Activated T-cell treated with anti-CD3 and anti-CD28 coated beads, Interleukin-2, amount 50 U/mL, for 72 hours (primary cell): ENCODE measurements around the gene CDH4. TPM values are rescaled to one million over a fixed set of nuclear protein-coding genes. Genes with fewer than 3 reads are reported as not detected.

Experiments
- ATAC-seq, 2 donors: fragments of 150-1000 bp; cut with Tn5 transposase; replicated peaks in 1 of 2; 2 replicates each; pipeline ENCODE4 v1.10.0; 2021; ENCODE audit warnings: moderate library complexity in 2 of 2, mild to moderate bottlenecking in 1 of 2
- DNase-seq, 2 donors: peaks; one replicate each; pipeline ENCODE4 v3.0.0; 2021 to 2022; ENCODE audit warnings: mixed read lengths in 1 of 2
- H3K27ac Mint-ChIP-seq: one replicate; pipeline ENCODE4 v1.8.0; 2022; ENCODE audit warnings: mild to moderate bottlenecking, moderate library complexity, mixed read lengths
- H3K27me3 Mint-ChIP-seq: one replicate; pipeline ENCODE4 v1.8.0; 2022; ENCODE audit warnings: low read depth, mixed read lengths
- H3K36me3 Mint-ChIP-seq, 2 donors: one replicate each; pipeline ENCODE4 v1.8.0; 2022; ENCODE audit warnings: mixed read lengths in 2 of 2, mild to moderate bottlenecking in 1 of 2; ENCODE audit not compliant: insufficient read depth in 2 of 2
- H3K4me1 Mint-ChIP-seq: one replicate; pipeline ENCODE4 v1.8.0; 2022; ENCODE audit warnings: low read depth, mixed read lengths
- H3K4me3 Mint-ChIP-seq, 2 donors: one replicate each; pipeline ENCODE4 v1.8.0; 2022; ENCODE audit warnings: mild to moderate bottlenecking in 2 of 2, mixed read lengths in 2 of 2, moderate library complexity in 2 of 2
- H3K9me3 Mint-ChIP-seq, 2 donors: one replicate each; pipeline ENCODE4 v1.8.0; 2022; ENCODE audit warnings: mixed read lengths in 2 of 2
- total RNA-seq, 2 donors: library from RNA; stranded (reverse); gene quantifications; one replicate each; pipeline ENCODE4 v1.2.3, GENCODE V29; 2022

The CDH4 gene
- total RNA-seq, 2 donors from 2014 or later = 0.17 to 0.35 TPM

GRCh38 chr20:61341605-61342004 is 89.5 kb downstream of the CDH4 start:
- no peak for DNase-seq
- peaks cover 0 to 3% of the 10 kb centered on the region in 2 donors for H3K9me3 Mint-ChIP-seq
- no peaks in the 10 kb centered on the region for H3K36me3 Mint-ChIP-seq
- no peak overlapping the region for H3K4me3 Mint-ChIP-seq
- H3K4me1 Mint-ChIP-seq = no peaks in the 10 kb centered on the region
- H3K27ac Mint-ChIP-seq = no peak overlapping the region
- peaks cover 5% of the 10 kb centered on the region for H3K27me3 Mint-ChIP-seq
- ATAC-seq = no peak

DNA sequence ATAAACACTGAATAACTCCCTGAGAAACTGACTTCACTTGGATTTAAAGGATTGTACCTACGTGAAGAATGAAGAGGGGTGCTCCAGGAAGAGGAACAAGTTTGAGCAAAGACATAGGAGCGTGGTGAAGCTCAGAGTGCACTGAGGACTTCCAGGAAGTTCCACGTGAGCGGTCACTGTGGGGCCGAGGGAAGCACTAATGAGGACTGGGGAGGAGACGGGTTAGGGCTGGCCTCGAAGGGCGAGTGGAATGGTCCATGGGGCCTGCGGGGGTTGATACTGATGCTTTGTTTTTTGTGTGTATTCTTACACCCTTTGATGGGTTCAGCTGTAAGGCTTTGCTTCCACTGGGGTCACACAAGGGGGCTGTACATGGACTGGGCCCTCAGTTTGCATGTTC is 91.9 kb downstream of the CDH4 start:
- H3K4me3 Mint-ChIP-seq = no peak overlapping the region
- peaks cover 2 to 7% of the 10 kb centered on the region in 2 donors for H3K9me3 Mint-ChIP-seq
- H3K27me3 Mint-ChIP-seq = peaks cover 5% of the 10 kb centered on the region
- H3K36me3 Mint-ChIP-seq = no peaks in the 10 kb centered on the region
- no peak overlapping the region for H3K27ac Mint-ChIP-seq
- no peak for DNase-seq
- ATAC-seq = no peak
- no peaks in the 10 kb centered on the region for H3K4me1 Mint-ChIP-seq

GRCh38 chr20:61345656-61346055 is 93.6 kb downstream of the CDH4 start:
- H3K9me3 Mint-ChIP-seq = peaks cover 2 to 7% of the 10 kb centered on the region in 2 donors
- no peaks in the 10 kb centered on the region for H3K4me1 Mint-ChIP-seq
- no peak for DNase-seq
- no peak overlapping the region for H3K4me3 Mint-ChIP-seq
- H3K27ac Mint-ChIP-seq = no peak overlapping the region
- H3K27me3 Mint-ChIP-seq = no peaks in the 10 kb centered on the region
- H3K36me3 Mint-ChIP-seq = peaks cover 0 to 1% of the 10 kb centered on the region in 2 donors
- no peak for ATAC-seq

DNA sequence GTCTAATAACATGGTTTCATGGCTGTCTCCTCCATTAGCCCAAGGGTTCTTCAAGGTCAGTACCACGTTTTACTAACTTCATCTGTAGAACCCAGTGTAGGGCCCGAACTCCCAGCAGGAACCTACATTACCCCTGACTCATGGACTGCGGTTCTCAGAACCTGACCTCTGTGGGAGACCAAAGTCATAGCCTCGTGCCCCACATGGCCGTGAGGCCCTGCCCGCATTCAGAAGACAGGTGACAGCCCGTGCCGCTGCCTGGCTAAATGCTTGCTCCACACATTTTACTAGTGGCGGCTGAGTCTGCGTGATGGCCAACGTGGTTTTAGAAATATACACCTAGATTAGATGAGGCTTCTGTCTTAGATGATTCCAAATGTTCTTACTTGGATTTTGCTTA is 94.9 kb downstream of the CDH4 start:
- Mint-ChIP-seq H3K4me1 (no peaks in the 10 kb centered on the region), H3K27ac (no peak overlapping the region), H3K36me3 (peaks cover 0 to 1% of the 10 kb centered on the region in 2 donors), H3K9me3 (peaks cover 2 to 7% of the 10 kb centered on the region in 2 donors), H3K4me3 (no peak overlapping the region), H3K27me3 (no peaks in the 10 kb centered on the region)
- no peak for ATAC-seq
- DNase-seq = no peak

DNA sequence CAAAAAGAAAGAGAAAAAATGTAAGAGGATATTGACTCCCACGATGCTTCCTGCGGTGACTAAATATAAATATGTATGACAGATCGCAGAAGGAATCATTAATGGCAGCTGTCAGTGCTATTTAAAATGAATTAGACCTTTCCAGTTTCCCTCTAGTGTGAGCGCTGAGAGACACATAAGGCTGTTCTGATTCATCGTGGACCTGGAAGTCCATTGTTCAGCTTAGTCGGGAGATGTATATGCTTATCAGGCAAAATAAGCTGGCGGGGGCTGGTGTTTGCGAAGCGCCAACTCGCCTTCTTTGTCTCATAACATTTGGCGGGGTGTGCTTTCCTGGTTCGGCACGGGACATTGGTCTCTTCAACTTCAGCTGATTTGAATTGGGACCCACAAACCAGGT is 95.4 kb downstream of the CDH4 start:
- DNase-seq = no peak
- Mint-ChIP-seq H3K27me3 (no peaks in the 10 kb centered on the region), H3K27ac (no peak overlapping the region), H3K4me1 (no peaks in the 10 kb centered on the region), H3K4me3 (no peak overlapping the region), H3K36me3 (peaks cover 0 to 1% of the 10 kb centered on the region in 2 donors), H3K9me3 (peaks cover 2 to 7% of the 10 kb centered on the region in 2 donors)
- ATAC-seq = no peak

GRCh38 chr20:61349447-61350165 is 97.5 kb downstream of the CDH4 start:
- DNase-seq = no peak
- Mint-ChIP-seq H3K27ac (no peak overlapping the region), H3K27me3 (no peaks in the 10 kb centered on the region), H3K36me3 (peaks cover 0 to 1% of the 10 kb centered on the region in 2 donors), H3K4me1 (no peaks in the 10 kb centered on the region), H3K4me3 (no peak overlapping the region), H3K9me3 (peaks cover 2 to 7% of the 10 kb centered on the region in 2 donors)
- no peak for ATAC-seq

DNA sequence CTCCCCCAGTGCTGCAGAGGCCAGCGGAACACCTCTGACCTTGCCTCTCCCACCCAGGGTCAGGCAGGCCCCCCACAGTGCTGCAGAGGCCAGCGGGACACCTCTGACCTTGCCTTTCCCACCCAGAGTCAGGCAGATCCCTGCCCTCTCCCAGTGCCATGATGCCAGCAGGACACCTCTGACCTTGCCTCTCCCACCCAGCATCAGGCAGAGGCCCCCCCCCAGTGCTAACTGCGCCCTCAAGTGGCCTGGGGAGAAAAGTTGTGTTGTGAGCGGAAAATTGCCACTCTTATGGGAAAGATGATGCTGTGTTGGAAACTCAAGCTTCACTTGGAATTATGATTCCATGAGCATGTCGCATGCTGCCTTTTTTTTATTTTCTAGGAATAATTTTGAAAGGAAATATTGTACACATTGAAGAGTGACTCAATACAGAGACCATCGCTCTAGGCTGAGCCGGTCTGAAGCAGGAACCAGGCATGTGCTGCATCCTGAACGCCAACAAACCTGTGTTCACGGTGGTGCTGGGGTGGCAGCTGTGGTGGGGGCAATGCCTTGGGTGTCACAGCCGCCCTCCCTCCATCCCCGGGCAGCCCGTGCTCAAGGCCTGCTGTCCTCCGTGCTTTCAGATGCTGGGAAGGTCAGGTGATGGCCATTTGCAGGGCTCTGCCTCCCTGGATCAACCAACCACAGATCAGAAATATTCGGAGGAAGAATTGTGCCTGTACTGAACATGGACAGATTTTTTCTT is 98.6 kb downstream of the CDH4 start:
- no peak overlapping the region for H3K4me3 Mint-ChIP-seq
- no peaks in the 10 kb centered on the region for H3K4me1 Mint-ChIP-seq
- no peaks in the 10 kb centered on the region for H3K27me3 Mint-ChIP-seq
- peaks cover 0 to 1% of the 10 kb centered on the region in 2 donors for H3K36me3 Mint-ChIP-seq
- peaks cover 2 to 7% of the 10 kb centered on the region in 2 donors for H3K9me3 Mint-ChIP-seq
- DNase-seq (no peak), ATAC-seq (no peak)
- no peak overlapping the region for H3K27ac Mint-ChIP-seq

DNA sequence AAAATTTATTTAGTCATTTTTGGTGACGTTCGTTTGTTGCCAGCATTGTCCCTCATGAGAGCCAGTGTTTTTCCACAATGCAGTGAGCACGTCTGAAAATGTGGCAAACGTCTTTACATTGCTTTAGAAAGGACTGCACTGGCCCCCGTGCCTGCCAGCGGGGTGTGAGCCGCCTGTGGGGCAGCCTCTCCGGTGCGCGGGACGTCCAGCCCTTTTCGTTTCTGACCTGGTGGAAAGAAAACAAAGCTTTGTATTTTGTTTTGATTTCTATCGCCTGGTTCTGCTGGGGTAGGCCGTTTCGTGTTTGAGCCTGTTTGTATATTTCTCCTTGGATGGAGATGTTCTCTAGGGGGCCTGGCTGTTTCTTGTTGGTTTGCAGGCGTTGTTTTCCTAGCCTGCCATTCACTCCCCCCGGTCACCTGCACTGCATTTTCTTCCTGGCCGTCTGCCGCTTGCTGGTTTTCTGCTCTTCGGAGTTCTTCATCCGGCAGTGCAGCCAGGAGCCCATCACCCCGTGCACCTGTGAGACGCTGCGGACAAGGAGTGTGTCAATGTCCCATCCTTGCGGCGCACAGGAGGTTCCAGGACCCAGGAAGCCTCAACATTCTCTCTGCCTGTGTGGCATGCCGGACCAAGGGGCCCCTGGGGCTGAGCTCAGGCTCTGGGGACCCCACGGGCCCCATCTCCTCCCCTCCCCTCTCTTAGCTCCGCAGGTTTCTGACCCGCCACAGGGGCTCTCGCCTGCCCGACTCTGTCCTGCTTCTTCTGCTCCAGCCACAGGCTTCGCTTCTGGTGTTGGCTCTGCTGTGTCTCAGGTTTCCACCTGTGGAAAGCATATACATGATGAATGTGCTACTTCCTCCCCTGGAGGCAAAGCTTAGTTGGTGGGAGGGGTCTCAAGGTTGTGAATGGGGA is 100.5 kb downstream of the CDH4 start:
- H3K9me3 Mint-ChIP-seq = peaks cover 2 to 5% of the 10 kb centered on the region in 2 donors
- peaks cover 0 to 1% of the 10 kb centered on the region in 2 donors for H3K36me3 Mint-ChIP-seq
- H3K27me3 Mint-ChIP-seq = no peaks in the 10 kb centered on the region
- no peak for DNase-seq
- H3K27ac Mint-ChIP-seq = no peak overlapping the region
- no peaks in the 10 kb centered on the region for H3K4me1 Mint-ChIP-seq
- no peak for ATAC-seq
- no peak overlapping the region for H3K4me3 Mint-ChIP-seq

GRCh38 chr20:61353261-61354000 is 101.4 kb downstream of the CDH4 start:
- Mint-ChIP-seq H3K27me3 (no peaks in the 10 kb centered on the region), H3K4me3 (no peak overlapping the region), H3K27ac (no peak overlapping the region), H3K36me3 (peaks cover 0 to 1% of the 10 kb centered on the region in 2 donors), H3K4me1 (no peaks in the 10 kb centered on the region), H3K9me3 (no peaks in the 10 kb centered on the region)
- ATAC-seq = no peak
- no peak for DNase-seq

DNA sequence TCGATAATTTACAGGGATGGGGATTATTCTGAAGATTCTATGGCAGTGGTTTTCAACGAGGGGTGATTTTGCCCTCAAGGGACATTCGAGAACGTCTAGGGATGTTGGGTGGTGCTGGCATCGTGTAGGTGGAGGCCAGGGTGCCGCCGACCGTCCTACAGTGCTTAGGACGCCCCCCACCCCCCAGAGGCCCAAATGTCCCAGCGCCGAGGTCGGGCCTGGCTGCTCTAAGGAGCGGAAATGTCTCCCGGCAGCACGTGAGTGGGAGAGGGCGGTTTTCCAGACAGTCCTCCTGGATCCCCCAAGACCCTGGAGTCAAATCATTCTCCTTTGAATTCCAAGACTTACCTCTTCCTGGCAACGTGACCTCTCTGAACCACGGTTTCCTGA is 101.9 kb downstream of the CDH4 start:
- H3K27ac Mint-ChIP-seq = no peak overlapping the region

DNA sequence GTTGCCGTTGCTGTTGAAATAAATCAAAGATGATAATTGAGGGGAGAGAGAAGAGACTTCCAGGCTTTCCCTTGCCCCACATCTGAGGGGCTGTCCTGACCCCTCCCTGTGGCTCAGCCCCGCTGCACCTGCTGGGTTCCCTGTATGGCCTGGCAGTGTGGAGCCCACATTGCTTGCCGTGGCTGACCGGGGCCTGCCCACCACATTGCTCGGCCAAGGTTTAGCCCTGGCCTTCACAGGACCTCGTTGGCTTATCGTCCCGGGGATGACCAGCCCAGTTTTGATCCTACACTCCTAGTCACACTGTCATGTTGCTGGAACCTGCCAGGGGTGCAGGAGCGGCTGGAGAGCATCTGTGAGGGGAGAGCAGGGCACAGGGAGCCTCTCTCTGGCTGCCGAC is 102.4 kb downstream of the CDH4 start:
- Mint-ChIP-seq H3K4me1 (no peaks in the 10 kb centered on the region), H3K9me3 (no peaks in the 10 kb centered on the region), H3K27me3 (no peaks in the 10 kb centered on the region), H3K36me3 (peaks cover 0 to 1% of the 10 kb centered on the region in 2 donors), H3K27ac (no peak overlapping the region), H3K4me3 (no peak overlapping the region)
- no peak for DNase-seq
- no peak for ATAC-seq

More for the DNA sequence above, 101.9 kb downstream of the CDH4 start:
- no peak for ATAC-seq
- no peaks in the 10 kb centered on the region for H3K9me3 Mint-ChIP-seq
- no peak for DNase-seq
- H3K36me3 Mint-ChIP-seq = peaks cover 0 to 1% of the 10 kb centered on the region in 2 donors
- H3K27me3 Mint-ChIP-seq = no peaks in the 10 kb centered on the region
- H3K4me1 Mint-ChIP-seq = no peaks in the 10 kb centered on the region
- no peak overlapping the region for H3K4me3 Mint-ChIP-seq

DNA sequence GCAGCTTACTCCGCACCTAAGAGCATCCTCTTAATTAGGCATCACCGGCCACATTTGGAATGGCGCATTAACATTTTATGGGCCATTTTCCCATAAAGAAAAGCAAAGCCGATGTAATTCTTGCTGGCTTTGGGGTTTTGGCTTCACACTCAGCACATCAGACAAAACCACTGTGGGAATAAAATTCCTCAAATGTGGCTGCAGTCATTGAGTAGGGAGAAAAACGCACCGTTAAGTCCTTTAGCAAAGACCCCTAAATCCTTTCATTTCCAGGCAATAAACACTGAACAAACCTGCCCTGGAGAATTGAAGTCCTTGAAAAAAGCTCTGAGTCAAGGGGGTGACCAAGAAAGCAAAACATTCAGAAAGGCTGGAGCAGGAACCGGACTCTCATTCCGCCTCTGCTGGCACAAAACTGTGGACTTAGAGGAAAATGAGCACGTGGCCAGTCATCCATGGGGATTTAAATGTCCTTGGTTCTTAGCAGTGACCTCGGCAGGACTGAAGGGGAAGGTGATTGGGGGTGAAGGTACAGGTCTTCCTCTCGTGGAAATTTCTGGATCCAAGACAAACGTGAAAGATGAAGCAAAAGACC is 102.9 kb downstream of the CDH4 start:
- no peaks in the 10 kb centered on the region for H3K4me1 Mint-ChIP-seq
- DNase-seq (no peak), ATAC-seq (no peak)
- H3K27me3 Mint-ChIP-seq = no peaks in the 10 kb centered on the region
- no peak overlapping the region for H3K27ac Mint-ChIP-seq
- no peak overlapping the region for H3K4me3 Mint-ChIP-seq
- H3K9me3 Mint-ChIP-seq = no peaks in the 10 kb centered on the region
- peaks cover 0 to 1% of the 10 kb centered on the region in 2 donors for H3K36me3 Mint-ChIP-seq
